ENCODE results near the gene IFNAR1. TPM values are rescaled to one million over a fixed set of nuclear protein-coding genes. Genes with fewer than 3 reads are reported as not detected.

The IFNAR1 gene
- polyA plus RNA-seq, 1 donor from 2014 or later: 15.5 TPM

DNA sequence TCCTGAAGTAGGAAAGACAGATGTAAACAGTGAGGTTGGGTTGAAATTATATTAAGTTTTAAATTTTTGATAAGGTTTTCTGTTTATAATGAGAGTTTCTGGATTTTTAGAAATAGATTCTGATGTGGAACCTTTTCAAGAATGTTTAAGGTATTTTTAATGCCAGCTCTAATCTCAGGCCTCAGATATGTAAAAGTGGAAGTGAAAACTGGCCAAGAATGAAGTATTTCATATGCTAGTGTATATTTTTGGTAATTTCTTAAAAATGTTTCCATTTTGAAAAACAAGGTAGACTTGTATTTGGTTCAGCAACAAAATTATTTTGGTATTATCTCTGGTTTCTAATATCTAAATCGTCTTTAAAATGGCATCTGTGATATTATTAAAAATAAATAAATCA, 14.4 kb downstream of the IFNAR1 start:
- TF ChIP-seq, protein P1, sequence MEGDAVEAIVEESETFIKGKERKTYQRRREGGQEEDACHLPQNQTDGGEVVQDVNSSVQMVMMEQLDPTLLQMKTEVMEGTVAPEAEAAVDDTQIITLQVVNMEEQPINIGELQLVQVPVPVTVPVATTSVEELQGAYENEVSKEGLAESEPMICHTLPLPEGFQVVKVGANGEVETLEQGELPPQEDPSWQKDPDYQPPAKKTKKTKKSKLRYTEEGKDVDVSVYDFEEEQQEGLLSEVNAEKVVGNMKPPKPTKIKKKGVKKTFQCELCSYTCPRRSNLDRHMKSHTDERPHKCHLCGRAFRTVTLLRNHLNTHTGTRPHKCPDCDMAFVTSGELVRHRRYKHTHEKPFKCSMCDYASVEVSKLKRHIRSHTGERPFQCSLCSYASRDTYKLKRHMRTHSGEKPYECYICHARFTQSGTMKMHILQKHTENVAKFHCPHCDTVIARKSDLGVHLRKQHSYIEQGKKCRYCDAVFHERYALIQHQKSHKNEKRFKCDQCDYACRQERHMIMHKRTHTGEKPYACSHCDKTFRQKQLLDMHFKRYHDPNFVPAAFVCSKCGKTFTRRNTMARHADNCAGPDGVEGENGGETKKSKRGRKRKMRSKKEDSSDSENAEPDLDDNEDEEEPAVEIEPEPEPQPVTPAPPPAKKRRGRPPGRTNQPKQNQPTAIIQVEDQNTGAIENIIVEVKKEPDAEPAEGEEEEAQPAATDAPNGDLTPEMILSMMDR (IDR thresholded peaks at IDR 0.05; ENCODE audit: poor library complexity, severe bottlenecking): no peak
- TF ChIP-seq SMC3 (conservative IDR thresholded peaks at IDR 0.05; ENCODE audit: poor library complexity) (no peak), TAF1 (IDR thresholded peaks at IDR 0.05; ENCODE audit: low read depth) (no peak), EZH2 (IDR thresholded peaks at IDR 0.05; ENCODE audit: borderline replicate concordance, insufficient read depth, low read length, poor library complexity, severe bottlenecking) (no peak), RAD21 (conservative IDR thresholded peaks at IDR 0.05) (no peak), POLR2AphosphoS5 (IDR thresholded peaks at IDR 0.05) (no peak), MXI1 (conservative IDR thresholded peaks at IDR 0.05; ENCODE audit: poor library complexity, severe bottlenecking) (no peak), EP300 (conservative IDR thresholded peaks at IDR 0.05; ENCODE audit: poor library complexity, severe bottlenecking) (no peak)
- TF ChIP-seq, protein P2, sequence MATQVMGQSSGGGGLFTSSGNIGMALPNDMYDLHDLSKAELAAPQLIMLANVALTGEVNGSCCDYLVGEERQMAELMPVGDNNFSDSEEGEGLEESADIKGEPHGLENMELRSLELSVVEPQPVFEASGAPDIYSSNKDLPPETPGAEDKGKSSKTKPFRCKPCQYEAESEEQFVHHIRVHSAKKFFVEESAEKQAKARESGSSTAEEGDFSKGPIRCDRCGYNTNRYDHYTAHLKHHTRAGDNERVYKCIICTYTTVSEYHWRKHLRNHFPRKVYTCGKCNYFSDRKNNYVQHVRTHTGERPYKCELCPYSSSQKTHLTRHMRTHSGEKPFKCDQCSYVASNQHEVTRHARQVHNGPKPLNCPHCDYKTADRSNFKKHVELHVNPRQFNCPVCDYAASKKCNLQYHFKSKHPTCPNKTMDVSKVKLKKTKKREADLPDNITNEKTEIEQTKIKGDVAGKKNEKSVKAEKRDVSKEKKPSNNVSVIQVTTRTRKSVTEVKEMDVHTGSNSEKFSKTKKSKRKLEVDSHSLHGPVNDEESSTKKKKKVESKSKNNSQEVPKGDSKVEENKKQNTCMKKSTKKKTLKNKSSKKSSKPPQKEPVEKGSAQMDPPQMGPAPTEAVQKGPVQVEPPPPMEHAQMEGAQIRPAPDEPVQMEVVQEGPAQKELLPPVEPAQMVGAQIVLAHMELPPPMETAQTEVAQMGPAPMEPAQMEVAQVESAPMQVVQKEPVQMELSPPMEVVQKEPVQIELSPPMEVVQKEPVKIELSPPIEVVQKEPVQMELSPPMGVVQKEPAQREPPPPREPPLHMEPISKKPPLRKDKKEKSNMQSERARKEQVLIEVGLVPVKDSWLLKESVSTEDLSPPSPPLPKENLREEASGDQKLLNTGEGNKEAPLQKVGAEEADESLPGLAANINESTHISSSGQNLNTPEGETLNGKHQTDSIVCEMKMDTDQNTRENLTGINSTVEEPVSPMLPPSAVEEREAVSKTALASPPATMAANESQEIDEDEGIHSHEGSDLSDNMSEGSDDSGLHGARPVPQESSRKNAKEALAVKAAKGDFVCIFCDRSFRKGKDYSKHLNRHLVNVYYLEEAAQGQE (IDR thresholded peaks at IDR 0.05; ENCODE audit: borderline replicate concordance): no peak
- no peaks in the 10 kb centered on the region for H3K27me3 ChIP-seq (ENCODE audit: insufficient read depth, low read depth, low read length)
- no peaks in the 10 kb centered on the region for H4K20me1 ChIP-seq (ENCODE audit: insufficient read depth)
- H3K79me2 ChIP-seq (replicated peaks; ENCODE audit: insufficient read depth, low read length): peaks cover 2% of the 10 kb centered on the region
- no peak overlapping the region for H3K4me2 ChIP-seq (ENCODE audit: low read length)
- H3K9me3 ChIP-seq (ENCODE audit: low read length): no peaks in the 10 kb centered on the region
- H3K27ac ChIP-seq (ENCODE audit: low read length): no peak overlapping the region
- no peak overlapping the region for H2AFZ ChIP-seq (ENCODE audit: low read depth, low read length)
- H3F3A ChIP-seq (ENCODE audit: insufficient read depth, low read length, poor library complexity, severe bottlenecking): no peaks in the 10 kb centered on the region
- no peaks in the 10 kb centered on the region for H3K9me2 ChIP-seq (ENCODE audit: insufficient read depth, low read length)
- peaks cover 6% of the 10 kb centered on the region for H3K36me3 ChIP-seq (ENCODE audit: insufficient read depth, low read length)
- H3K4me3 ChIP-seq (ENCODE audit: low read length): no peak overlapping the region
- H3K9ac ChIP-seq (ENCODE audit: low read length): no peak overlapping the region

DNA sequence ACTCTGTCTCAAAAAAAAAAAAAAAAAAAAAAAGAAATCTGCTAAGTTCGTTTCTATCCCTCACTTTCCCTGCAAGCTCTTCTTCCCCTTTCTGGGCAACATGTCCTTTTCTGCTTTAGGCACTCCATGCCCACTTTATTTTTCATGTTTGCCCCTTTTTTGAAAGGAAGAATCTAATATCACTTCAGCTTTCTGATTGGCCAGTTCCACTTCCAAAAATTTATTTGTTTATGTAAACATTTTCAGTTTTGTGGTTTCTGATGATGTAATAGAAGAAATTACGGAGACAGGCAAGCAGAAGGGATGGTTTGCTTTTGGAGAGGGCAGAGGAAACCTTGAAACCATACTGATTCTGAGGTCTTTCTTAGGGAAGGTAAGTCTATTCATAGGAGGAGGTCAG, 15.1 kb downstream of the IFNAR1 start:
- Histone ChIP-seq H3K27ac (ENCODE audit: low read length) (no peak overlapping the region), H3K9me3 (ENCODE audit: low read length) (no peaks in the 10 kb centered on the region), H3F3A (ENCODE audit: insufficient read depth, low read length, poor library complexity, severe bottlenecking) (no peaks in the 10 kb centered on the region), H3K79me2 (replicated peaks; ENCODE audit: insufficient read depth, low read length) (no peaks in the 10 kb centered on the region), H3K4me3 (ENCODE audit: low read length) (no peak overlapping the region), H3K9ac (ENCODE audit: low read length) (no peak overlapping the region), H3K9me2 (ENCODE audit: insufficient read depth, low read length) (no peaks in the 10 kb centered on the region), H3K27me3 (ENCODE audit: insufficient read depth, low read depth, low read length) (no peaks in the 10 kb centered on the region), H3K4me2 (ENCODE audit: low read length) (no peak overlapping the region), H2AFZ (ENCODE audit: low read depth, low read length) (no peak overlapping the region), H3K36me3 (ENCODE audit: insufficient read depth, low read length) (peaks cover 6% of the 10 kb centered on the region), H4K20me1 (ENCODE audit: insufficient read depth) (no peaks in the 10 kb centered on the region)
- TF ChIP-seq MXI1 (conservative IDR thresholded peaks at IDR 0.05; ENCODE audit: poor library complexity, severe bottlenecking) (no peak), EP300 (conservative IDR thresholded peaks at IDR 0.05; ENCODE audit: poor library complexity, severe bottlenecking) (no peak), EZH2 (IDR thresholded peaks at IDR 0.05; ENCODE audit: borderline replicate concordance, insufficient read depth, low read length, poor library complexity, severe bottlenecking) (no peak), SMC3 (conservative IDR thresholded peaks at IDR 0.05; ENCODE audit: poor library complexity) (no peak), POLR2AphosphoS5 (IDR thresholded peaks at IDR 0.05) (no peak), TAF1 (IDR thresholded peaks at IDR 0.05; ENCODE audit: low read depth) (no peak), RAD21 (conservative IDR thresholded peaks at IDR 0.05) (no peak)
- TF ChIP-seq, protein P2 (IDR thresholded peaks at IDR 0.05; ENCODE audit: borderline replicate concordance): no peak
- TF ChIP-seq, protein P1 (IDR thresholded peaks at IDR 0.05; ENCODE audit: poor library complexity, severe bottlenecking): no peak
